DMS79 treated with DMSO at 0.1 percent for 48 hours (cell line): ENCODE results near the gene CDCP1.
A peak's percentile ranks its signal among the peaks of the same experiment; 100 is the strongest.
"Not testable (repeated sequence)": the region's sequence is repeated elsewhere in the genome, so short reads cannot be mapped to it uniquely, and the experiment has no call there.

Experiments used
- DNase-seq: peaks from one replicate; lab custom pipeline; 2025; lab: John Stamatoyannopoulos, UW

Gene CDCP1

DNA sequence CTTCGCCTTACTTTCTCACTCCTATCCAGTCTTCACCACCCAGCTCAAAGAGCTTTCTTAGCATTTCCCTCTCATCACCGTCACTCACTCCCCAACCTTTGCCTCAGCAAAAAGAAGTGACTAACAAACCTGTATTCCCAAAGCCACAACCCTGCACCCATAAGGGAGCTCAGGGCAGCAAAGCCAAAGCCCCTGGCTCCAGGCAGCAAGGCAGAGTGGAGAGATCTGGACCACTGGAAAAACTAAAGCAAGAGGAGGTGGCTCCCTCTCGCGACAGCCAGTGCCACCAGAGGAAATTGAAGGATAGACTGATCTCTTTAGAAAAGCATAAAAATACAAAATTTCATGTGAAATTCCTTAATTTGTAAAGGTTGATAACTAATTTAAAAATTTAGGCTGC is 25.1 kb upstream of the CDCP1 start:
- DNase-seq: no peak

GRCh38 chr3:45170096-45170495 is 23.9 kb upstream of the CDCP1 start:
- no peak for DNase-seq

DNA sequence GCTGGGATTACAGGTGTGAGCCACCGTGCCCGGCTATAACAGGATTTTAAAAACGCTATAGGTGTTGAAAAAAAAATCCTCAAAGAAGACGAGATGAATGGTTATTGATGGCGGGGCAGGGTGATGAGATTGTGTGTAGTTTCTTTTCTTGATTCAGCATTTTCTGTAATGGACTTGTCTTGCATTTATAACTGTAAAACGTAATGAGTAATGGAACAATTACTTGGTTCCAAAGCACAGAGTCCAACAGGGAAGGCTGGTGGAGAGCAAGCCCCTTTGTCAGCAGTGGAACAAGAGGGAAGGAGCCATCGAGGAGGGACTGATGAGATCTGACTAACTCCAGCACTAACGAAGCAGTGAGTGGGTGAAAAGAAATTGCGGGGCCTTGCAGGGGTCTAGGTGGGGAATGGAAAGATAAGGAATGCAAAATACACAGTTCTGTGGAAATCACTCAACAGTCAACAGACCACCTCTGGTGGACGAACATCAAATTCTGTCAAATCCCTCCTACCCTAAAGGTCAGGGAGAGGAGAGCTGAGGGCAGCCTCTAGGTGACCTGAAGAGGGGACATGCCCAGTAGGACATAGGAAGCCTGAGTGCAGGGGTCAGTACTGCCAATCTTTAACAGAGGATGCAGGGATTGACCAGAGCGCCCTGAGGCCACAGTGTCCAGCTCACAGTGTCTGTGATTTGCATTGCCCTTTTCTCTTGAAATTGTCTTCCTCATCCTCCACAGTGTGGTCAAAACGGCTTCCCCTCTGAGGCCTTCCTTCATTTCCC is 23.1 kb upstream of the CDCP1 start:
- no peak for DNase-seq

DNA sequence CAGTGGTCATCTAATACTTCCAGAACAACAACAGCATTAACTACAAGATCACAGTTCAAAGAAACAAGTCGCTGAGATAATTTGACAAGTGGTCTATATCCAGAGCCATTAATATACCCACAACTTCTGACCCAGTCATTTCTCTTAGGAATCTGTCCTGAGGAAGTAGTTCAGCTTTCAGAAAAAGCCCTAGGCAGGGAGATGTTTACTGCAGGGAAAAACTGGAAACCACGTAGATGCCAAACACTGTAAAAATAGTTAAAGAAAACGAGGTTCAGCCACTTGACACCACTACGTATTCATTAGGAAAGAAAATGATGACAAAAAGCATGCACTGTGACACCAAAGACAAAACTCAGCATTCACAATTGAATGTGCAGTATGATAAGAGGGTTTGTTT is 22.3 kb upstream of the CDCP1 start:
- DNase-seq: no peak

DNA sequence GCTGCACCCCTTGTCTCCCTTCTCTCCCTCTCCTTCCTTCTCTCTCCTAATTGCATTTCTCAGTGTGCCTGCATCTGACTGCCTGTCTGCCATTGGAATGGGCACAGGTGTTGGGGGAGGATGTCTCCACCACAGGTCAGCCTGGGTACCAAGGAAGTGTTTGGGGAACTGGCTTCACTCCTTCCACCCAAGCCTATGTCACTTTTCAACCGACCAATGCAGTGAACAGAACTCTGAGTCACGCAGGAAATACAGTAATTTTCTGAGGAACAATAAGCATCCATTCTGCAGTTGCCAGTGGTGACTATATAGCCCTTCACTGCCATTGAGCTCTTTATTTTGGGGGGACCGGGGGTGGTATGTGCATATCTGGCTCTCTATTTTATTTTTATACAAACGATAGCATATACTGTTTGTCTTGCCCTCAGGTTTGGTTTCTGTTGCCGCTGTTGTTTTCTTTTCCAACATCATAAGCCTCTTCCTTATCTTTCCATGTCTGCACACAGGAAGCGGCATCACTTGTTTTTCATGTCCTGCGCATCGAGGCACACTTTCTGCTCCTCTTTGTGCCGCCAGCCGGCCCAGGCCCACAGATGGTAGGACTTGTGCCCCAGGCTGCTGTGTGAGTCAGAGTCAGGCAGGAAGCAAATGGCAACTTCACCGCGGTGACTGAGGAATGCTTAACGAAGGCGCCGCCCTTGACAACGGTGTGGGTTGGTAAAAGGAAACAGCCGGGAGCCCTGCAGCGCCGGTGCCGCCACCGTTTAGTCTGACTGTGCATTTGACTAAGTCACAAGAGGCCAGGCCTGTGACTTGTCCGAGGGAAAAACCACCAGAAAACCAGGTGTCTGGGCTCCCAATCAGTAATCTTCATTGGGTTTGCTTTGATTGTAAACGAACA is 21.1 kb upstream of the CDCP1 start:
- DNase-seq: peak; percentile 45

DNA sequence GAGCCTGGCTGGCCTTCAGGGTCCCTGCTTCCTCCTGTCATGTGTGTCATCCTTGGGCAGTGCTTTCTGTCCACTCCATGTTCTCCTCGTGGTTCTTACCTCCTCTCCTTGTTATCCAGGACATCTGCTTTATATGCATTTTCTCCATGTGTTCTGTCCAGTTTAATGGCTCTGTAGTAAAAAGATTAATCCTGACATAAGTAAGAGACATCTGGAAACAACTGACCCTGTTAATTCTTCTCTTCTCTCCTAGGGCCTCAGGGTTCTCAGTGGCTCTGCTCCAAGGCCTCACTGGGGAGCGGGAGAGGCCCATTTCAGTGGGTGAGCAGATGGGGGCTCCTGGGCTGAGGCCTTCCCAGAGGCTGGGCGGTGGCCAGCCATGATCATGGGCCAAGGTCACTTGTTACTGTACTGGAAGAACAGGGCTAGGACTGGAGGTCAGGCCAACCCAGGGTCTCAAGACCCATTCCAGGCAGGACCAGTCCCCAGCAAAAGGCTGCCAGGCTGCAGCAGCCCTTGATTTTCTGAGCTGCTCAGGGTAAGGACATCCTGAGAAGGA is 20.2 kb upstream of the CDCP1 start:
- DNase-seq: no peak

GRCh38 chr3:45165497-45166283 is 19.5 kb upstream of the CDCP1 start:
- DNase-seq: no peak

GRCh38 chr3:45164056-45164455 is 17.9 kb upstream of the CDCP1 start:
- no peak for DNase-seq

DNA sequence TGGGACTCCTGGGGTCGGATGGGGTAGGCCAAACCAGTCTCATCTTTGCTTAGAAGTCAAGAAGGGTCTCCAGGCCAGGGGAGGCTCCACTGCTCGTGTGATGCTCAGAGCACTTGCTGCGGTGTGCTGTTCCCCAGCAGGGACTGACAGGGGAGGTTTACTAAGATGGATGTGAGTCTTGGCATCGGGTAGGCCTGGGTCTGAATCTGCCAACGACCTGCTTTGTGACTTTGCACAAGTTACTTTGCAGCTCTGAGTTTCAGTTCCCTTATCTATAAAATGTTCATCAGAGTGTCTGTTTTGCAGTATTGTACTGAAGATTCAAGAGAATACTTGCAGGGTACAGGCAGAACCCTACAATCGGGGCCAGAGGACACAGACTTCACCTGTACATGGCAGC is 17.3 kb upstream of the CDCP1 start:
- DNase-seq: no peak

DNA sequence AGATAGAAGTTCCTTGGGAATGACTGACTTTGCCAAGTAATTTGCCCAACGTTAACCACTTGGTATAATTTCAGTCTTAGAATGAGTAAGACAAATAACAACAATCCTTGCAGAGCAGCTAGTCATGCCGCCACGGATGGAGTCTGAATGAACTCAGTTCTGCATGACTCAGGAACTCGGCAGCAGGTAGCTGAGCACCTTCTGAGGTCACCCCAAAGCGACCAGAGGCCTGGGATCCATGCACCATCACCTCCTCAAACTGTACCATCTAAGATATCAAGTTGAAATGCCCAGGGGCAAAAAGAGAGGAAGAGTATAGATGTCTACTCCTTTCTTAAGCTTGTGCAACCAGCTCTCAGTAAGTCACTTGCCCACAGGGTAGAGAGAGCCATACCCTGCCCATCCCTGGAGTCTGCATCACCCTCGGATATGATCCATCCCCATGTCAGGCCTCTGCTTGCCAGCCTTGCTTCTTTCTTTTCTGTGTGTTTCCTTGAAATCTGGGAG is 8.5 kb upstream of the CDCP1 start:
- DNase-seq: no peak

- DNase-seq: no peak
Measured at GRCh38 chr3:45153658-45154437, 7.7 kb upstream of the CDCP1 start.

GRCh38 chr3:45152307-45152706 is 6.1 kb upstream of the CDCP1 start:
- no peak for DNase-seq

DNA sequence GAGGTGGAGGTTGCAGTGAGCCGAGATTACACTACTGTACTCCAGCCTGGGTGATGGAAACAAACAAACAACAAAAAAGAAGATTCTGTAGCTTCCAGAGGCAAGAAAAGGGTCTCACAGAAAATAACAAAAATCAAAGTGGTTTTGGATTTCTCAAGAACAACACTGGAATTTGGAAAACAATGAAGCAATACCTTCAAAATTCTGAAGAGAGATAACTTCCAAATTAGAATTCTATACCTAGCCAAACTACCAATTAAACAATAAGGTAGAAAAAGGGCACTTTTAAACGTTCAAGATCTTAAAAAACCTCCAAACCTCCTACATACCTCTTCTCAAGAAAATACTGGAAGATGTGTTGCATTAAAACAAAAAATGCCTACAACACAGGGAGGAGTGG is 4.9 kb upstream of the CDCP1 start:
- no peak for DNase-seq

DNA sequence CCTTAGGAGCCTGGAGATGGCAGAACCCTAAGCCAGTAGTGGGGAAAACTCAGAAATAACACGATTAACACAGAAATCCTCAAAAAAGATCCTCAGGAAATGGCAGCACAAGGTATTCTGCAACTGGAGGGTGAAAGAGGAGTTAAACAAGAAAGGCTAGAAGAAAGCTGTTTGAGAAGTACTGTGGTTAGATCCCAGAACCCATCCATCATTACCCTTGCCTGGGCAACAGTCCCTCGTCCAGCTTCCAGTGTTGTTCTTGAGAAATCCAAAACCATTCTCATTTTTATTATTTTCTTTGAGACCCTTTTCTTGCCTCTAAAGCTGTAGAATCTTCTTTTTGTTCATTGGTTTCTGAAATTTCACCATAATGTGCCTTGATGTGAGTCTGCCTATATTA is 2.7 kb upstream of the CDCP1 start:
- no peak for DNase-seq

DNA sequence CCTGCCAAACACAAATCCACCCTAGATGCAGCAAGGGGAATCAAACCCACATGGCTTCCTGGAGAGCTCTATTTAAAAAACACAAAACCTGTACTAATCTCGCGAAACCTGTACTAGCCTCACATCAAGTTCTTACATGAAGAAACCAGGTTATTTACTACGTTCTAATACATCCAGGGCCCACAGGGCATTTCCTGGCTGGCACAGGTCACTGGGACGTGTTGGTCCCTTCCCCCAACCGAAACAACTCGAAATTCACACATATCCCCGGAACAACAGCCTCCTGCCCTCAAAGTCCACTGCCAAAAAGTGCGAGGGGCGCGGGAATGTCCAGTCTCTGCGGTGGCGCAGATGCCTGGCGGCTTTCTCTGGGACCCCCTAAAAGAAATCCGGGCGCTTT is 955 bp downstream of the CDCP1 start:
- DNase-seq: no peak

GRCh38 chr3:45143673-45144671 is 2.2 kb downstream of the CDCP1 start:
- peak; percentile 37 for DNase-seq

- DNase-seq: not testable (repeated sequence)
Measured at GRCh38 chr3:45140770-45141155, 5.4 kb downstream of the CDCP1 start.

- DNase-seq: no peak
Measured at GRCh38 chr3:45140141-45140769, 5.9 kb downstream of the CDCP1 start.

DNA sequence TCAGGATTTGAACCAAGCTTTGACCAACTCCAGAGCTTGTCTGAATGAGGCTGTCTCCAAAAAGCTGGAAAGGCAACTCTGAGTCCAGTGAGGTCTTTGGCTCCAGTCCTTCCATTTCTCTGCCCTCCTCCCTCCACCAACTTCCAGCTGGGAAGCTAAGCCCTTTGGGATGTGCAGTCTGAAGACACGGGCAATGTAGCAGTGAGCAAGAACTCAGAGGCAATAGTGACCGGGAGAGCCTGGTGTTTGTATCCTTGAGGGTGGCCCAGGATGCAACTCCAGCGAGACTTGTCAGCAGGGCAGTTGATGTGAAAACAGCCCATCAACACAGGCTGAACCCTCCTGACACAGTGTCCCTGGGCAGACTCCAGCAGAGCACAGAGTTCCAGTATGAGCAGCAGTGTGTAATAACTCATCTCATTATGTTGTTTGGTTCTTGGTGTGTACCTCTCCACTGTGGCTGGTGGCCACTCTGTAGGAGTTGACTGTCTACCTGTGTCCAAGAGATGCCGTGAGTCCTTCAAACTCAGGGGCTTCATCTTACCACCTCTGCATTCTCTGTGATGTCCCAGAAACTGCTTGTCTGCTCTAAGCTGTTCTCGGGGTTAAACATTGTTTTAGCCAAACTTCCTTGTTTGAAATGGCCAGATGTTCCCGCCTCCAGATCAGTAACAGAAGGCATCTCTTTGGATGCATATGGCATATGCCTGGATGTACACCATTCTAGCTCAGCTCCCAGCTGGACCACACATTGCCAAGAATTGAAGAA is 6.6 kb downstream of the CDCP1 start:
- DNase-seq: no peak
